Caki2 (cell line): Measurements from ENCODE around the gene LRG1. TPM values are rescaled to one million over a fixed set of nuclear protein-coding genes. Genes with fewer than 3 reads are reported as not detected.
"Not testable (repeated sequence)": the region's sequence is repeated elsewhere in the genome, so short reads cannot be mapped to it uniquely, and the experiment has no call there.

Experiments used
- DNase-seq: peaks from one replicate; pipeline ENCODE4 v3.0.0-alpha.2; 2015; ENCODE audit warnings: low read depth
- in situ Hi-C: cut with HindIII; loops from 2 replicates; pipeline ENCODE4 v1.10.0; 2016; ENCODE audit warnings: low sequenced_read_pairs, low pct_unique_long_range_greater_than_20kb, mixed read lengths
- total RNA-seq: library from RNA; depleted of rRNA; stranded (reverse); fragments of >200 nt; shearing (Covaris generic); gene quantifications from 2 replicates; pipeline ENCODE4 v1.2.3, GENCODE V29; 2014; ENCODE audit warnings: low replicate concordance

The LRG1 gene
- total RNA-seq, 1 experiment from 2014 or later: not detected

DNA sequence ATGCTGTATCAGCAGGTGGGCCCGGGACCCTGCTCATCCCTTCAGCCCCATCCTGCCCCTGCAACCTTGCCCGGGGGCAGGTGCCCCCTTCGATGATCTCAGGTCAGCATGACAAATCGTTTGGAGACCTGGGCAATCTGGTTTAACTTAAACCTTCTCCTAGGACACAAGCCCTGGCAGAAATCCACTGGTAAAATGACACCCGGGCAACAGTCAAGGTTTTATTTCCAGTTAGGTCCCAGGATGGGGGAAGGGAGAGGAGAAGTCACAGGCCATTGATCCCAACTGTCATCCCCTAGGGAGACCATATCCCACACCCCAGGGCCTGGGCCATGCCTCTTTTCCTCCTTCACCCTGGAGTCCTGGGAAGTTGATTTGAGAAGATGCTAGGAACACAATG is 3.0 kb downstream of the LRG1 start:
- in situ Hi-C loops: no loop called here
- DNase-seq: peak; percentile 34

DNA sequence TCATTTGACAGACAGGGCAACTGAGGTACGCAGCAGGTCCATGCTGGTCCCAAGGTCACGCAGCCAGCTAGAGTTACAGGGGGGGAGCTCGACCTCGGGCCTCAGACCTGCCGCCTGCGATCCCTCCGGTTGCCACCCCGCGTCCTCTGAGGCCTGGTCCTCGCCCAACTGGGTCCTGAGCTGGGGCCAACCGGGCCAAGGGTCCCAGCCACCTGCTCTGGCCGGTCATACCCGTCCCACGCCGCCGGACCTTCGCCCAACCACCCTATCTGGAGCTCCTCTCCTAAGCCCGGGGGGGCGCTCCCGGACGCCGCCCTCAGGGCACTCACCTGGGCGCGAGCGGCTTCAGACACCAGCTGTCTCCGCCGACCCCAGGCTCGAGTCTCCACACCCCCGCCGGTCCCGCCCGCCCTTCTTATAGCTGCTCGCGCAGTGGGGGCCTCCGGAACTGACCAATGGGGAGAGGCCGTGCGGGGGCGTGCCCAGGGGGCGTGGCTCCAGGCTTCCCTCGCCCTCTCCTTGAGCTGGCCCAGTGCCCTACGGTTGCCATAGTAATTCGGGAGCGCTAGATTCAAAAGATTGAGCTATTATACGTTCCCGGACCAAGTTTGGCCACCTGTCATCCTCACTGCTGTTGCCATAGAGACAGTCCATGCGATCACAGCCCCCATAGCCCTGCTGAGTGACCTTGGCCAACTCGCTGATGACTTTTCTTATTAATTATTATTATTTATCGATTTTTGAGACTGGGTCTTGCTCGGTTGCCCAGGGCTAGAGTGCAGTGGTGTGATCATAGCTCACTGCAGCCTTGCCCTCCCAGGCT is 4.8 kb downstream of the LRG1 start, which contains the start of gene PLIN5:
Gene PLIN5, minus strand, starts transcription at position 389 of the 823 bp plus-strand sequence. CDS start 1,150 bp downstream, outside the sequence.
- DNase-seq: peak; percentile 85
- in situ Hi-C loops: no loop called here

DNA sequence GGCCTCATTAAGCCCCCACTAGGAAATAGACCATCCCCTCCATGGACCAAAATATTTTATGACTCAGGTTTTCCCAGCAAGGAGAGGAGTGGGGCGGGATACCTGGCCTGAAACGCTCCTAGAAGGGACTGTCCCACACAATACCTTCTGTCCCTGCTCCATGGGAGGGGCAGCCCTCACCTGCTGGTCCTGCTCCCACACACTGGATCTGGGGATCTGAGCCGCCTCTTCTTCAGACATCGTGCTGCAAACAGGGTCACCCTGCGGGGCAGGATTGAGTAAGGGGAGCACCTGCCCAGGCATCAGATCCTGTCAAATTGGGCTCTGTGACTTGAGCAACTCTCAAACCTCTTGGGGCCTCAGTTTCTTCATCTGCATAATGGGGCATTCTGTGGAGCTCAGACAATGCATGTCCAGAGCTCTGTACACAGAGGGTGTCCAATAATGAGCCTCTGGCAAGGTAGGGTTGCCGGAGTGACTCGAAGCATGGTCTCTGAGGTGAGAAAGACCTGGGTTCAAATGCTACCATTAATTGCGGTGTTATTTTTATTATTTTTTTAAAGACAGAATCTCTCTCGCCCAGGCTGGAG is 5.9 kb downstream of the LRG1 start:
- in situ Hi-C loops: no loop called here
- no peak for DNase-seq

GRCh38 chr19:4533334-4533733 is 6.5 kb downstream of the LRG1 start:
- in situ Hi-C loops: no loop called here
- DNase-seq: no peak

DNA sequence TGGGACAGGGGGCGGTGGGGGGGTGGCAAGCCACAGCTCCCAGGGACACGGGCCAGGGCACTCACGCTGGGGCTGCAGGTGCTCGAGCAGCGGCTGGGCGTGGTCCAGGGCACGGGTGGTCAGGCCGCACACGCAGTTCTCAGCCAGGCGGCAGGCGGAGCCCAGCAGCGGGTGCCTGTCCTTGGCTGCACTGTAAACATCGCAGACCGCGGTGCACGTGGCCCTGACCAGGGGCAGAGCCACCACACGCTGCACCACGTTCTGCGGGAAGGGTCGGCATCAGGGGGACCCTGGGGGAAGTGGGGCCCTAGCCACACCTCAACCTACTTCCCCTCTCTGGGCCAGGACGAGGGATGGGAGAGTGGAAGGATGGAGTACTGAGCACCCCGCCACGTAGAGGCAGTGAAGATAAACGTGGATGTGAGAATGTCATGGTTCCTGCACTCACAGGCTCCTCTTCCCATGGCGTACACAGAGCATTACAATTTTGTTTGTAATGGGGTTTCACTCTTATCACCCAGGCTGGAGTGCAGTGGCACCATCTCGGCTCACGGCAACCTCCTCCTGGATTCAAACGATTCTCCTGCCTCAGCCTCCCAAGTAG is 8.2 kb downstream of the LRG1 start:
- in situ Hi-C loops: no loop called here
- DNase-seq: no peak

GRCh38 chr19:4529924-4530522 is 9.8 kb downstream of the LRG1 start:
- DNase-seq: no peak
- in situ Hi-C loops: no loop called here

GRCh38 chr19:4528843-4529242 is 11.0 kb downstream of the LRG1 start:
- in situ Hi-C loops: no loop called here
- DNase-seq: no peak

DNA sequence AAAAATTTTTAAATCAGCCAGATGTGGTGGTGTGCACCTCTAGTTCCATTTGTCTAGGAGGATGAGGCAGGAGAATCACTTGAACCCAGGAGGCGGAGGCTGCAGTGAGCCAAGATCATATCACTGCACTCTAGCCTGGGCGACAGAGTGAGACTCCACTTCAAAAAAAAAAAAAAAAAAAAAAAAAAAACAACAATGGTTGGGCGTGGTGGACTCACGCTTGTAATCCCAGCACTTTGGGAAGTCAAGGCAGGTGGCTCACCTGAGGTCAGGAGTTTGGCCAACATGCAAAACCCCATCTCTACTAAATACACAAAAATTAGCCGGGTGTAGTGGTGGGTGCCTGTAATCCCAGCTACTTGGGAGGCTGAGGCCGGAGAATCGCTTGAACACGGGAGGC is 12.5 kb downstream of the LRG1 start:
- in situ Hi-C loops, DNase-seq: not testable (repeated sequence)

DNA sequence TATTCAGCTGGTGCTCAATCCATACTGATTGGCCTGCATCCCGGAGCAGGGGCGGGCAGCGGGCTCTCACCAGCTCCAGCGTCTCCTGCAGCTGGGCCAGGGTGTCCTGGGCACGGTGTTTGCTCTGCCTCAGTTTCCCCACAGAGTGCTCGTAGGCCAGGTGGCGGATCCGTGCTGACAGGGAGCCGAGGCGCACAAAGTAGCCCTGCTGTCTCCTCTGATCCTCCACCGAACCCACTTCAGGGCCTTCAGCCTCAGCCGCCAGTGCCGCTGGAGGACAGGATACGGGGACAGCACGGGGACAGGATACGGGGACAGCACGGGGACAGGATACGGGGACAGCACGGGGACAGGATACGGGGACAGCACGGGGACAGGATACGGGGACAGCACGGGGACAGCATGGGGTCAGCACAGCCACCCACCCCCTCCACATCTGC is 14.3 kb downstream of the LRG1 start:
- in situ Hi-C loops: no loop called here

GRCh38 chr19:4524808-4525562 is 14.9 kb downstream of the LRG1 start:
- in situ Hi-C loops: no loop called here
- no peak for DNase-seq

More for the DNA sequence above, 14.3 kb downstream of the LRG1 start:
- no peak for DNase-seq

DNA sequence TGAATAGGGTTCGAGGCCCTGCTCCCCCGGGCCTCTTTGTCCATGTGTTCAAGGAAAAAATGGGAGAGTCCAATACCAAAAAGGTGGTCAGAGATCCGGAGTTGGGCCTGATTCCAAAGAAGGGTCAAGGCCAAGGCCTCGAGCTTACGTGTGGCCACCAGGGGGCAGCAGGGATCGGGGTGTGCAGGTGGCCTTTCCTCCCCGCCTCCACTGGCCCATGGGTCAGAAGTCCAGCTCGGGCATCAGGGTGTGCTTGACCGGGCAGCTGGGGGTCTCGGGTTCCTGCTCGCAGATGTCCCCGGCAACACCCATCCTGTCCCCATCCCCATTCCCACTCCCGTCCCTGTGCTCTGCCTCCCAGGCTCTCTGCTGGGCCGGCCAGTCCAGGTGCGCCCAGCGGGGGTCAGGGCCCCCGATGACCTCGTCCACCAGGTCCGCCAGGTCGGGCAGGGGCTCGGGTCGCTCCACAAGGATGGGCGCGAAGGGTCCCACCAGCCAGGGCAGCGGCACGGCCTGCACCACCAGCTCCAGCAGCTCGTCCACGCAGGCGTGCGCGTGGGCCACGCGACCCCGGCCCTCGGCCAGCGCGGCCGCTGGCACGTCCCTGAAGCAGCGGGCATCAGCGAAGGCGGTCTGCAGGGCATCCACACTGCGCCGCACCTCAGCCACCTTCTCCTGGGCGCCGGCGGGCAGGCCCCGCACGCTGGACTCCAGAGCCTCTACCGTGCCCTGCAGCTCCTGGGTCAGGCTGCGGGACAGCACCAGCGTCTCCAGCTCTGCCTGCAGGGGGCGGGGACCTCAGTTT is 16.3 kb downstream of the LRG1 start:
- DNase-seq: no peak
- in situ Hi-C loops: no loop called here

DNA sequence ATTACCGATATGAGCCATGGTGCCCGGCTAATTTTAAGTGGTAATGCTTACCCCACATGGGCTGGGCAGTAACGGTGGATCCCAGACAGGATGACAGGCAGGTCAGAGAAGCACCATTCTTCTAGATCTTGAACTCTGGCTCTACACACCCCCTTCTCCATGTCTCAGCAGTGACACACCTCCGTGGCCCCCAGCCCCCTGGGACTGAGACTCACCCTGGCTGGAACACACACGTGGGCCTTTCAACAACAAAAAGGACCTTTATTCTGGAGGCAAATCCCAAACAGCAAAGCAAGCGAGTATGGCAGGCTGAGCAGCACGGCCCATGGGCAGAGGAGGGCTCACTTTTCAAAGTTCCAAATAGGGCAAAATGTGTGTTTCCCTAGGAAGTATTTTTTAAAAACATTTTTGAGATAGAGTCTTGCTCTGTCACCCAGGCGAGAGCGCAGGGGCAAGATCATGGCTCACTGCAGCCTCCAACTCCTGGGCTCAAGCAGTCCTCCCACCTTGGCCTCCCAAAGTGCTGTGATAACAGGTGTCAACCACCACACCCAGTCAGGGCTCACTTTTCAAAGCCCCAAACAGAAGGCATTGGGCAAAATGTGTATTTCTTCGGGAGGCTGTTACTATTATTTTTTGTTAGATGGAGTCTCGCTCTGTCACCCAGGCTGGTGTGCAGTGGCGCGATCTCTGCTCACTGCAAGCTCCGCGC is 17.4 kb downstream of the LRG1 start:
- DNase-seq: no peak
- in situ Hi-C loops: no loop called here

DNA sequence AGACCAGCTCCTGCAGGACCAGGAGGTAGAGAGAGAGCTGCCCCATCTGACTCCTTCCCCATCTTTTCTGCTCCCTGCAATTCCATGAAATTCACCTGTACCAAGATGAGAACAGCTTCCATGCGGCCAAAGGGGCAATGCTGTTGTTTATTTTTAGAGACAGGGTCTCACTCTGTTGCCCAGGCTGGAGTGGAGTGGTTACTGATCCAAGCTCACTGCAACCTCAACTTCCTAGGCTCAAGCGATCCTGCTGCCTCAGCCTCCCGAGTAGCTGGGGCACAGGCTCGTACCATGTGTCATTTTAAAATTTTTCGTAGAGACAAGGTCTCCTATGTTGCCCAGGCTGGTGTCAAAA is 18.0 kb downstream of the LRG1 start:
- DNase-seq: no peak
- in situ Hi-C loops: no loop called here

DNA sequence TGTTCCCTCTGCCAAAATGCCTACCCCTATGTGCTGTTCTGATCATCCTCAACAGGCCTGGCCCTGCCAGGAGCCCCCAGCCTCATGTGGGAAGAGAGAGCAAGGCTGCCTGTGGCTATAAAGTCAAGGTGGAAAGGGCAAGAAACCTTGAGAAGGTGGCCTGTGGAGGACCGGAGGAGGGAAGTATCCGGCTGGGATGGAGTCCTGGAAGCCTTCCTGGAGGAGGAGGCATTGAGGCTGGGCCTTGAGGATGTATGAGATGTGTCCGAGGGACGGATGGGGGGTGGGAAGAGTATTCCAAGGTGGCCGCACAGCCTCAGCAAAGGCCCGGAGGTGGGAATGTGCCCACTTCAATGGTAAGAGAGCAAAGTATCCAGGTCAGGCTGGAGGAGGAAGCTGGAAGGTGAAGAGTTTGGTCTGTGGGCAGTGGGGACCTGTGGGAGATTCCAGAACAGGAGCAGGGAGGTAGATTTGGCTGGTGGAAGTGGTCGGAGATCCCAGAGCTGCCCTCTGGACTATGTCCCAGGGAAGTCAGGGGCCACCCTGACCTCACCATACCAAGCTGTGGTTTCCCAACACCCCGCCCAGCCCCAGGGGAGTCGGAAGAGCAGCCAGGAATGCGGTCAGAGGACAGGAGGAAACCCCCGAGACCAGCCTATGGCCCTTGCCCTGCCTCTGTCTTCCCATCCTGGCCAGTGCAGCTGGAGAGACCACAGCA is 18.5 kb downstream of the LRG1 start:
- DNase-seq: no peak
- in situ Hi-C loops: no loop called here

GRCh38 chr19:4519521-4520277 is 20.1 kb downstream of the LRG1 start:
- in situ Hi-C loops: no loop called here
- no peak for DNase-seq

- in situ Hi-C loops: no loop called here
- no peak for DNase-seq
These were observed 20.7 kb downstream of the LRG1 start for GRCh38 chr19:4519172-4519496.
